GM12872 (cell line): ENCODE measurements around the gene ODAM.

Experiments
- CTCF ChIP-seq: IDR thresholded peaks from 3 replicates; pipeline ENCODE4 v1.5.1; 2011; ENCODE audit warnings: low read depth, mild to moderate bottlenecking, low read length, moderate library complexity; ENCODE audit not compliant: insufficient read depth

The ODAM gene

DNA sequence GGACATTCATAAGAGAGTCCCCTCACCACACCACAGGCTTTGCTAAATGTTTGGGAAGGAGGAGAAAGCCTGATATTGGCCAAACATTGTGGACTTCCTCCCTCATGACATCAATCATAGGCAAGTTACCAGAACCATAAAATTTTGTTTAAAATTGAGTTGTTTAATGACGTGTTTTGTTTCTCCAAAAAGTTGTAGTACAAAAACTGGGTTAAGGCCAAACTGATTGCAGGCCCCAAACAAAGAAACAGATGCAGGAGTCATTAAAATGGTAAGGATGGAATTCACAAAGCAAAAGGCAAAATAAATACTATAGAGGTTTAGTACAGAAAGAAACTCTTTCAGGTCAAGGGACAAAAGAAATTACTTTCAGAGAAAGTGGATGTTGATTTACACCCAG is 3.9 kb upstream of the ODAM start:
- TF ChIP-seq CTCF = no peak

DNA sequence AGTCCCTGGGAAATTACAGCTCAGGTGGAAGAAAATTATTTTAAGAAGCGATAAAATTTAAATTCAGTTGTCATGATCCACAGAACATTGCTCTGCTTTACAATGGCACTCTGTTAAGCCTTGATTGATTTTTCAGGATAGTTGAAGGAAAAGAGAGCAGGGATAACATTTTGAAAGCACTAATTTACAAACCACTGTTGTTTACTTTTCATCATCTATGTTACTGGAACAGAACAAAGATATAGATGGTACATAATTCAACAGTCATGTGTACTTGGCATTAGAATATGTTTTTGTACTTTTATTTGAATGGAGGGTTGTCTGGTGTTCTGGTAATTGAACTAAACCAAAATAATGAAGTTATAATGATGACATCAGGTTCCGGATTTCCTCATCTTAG is 2.6 kb upstream of the ODAM start:
- no peak for TF ChIP-seq CTCF

- no peak for TF ChIP-seq CTCF
Measured at GRCh38 chr4:70196857-70197256, 1.3 kb downstream of the ODAM start.

- no peak for TF ChIP-seq CTCF
Measured at GRCh38 chr4:70197842-70198241, 2.3 kb downstream of the ODAM start.

DNA sequence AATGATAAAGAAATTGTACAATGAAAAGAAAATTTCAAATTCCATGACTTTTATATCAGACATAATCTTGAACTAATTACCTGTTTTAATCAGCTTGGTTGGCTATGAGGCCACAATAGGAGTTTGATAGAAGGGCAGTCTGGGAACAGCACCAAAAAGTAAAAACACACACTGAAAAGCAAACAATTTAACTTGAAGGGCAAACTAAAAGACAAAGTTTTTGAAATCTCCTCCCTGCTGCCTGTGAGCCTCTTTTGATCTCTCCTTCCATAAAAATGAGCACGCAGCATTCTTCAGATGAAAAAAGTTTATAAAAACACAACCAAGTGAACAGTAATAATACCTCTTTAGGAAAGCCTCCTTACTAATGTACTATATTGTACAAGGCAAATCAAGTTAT is 8.1 kb downstream of the ODAM start:
- no peak for TF ChIP-seq CTCF

GRCh38 chr4:70225824-70226223 is 30.3 kb downstream of the ODAM start, which contains the start of gene FDCSP:
Gene FDCSP (plus strand): TSS chr4:70226124. CDS start chr4:70231195, 5,071 bp downstream.
- TF ChIP-seq CTCF = no peak

- TF ChIP-seq CTCF = no peak
Measured at GRCh38 chr4:70236125-70236524, 40.6 kb downstream of the ODAM start.
